Measurements from ENCODE around the gene FNDC11. TPM values are rescaled to one million over a fixed set of nuclear protein-coding genes. Genes with fewer than 3 reads are reported as not detected.
A peak's percentile ranks its signal among the peaks of the same experiment; 100 is the strongest.
"Not testable (repeated sequence)": the region's sequence is repeated elsewhere in the genome, so short reads cannot be mapped to it uniquely, and the experiment has no call there.

Gene FNDC11
- total RNA-seq, 1 donor from 2014 or later: 0.59 TPM

DNA sequence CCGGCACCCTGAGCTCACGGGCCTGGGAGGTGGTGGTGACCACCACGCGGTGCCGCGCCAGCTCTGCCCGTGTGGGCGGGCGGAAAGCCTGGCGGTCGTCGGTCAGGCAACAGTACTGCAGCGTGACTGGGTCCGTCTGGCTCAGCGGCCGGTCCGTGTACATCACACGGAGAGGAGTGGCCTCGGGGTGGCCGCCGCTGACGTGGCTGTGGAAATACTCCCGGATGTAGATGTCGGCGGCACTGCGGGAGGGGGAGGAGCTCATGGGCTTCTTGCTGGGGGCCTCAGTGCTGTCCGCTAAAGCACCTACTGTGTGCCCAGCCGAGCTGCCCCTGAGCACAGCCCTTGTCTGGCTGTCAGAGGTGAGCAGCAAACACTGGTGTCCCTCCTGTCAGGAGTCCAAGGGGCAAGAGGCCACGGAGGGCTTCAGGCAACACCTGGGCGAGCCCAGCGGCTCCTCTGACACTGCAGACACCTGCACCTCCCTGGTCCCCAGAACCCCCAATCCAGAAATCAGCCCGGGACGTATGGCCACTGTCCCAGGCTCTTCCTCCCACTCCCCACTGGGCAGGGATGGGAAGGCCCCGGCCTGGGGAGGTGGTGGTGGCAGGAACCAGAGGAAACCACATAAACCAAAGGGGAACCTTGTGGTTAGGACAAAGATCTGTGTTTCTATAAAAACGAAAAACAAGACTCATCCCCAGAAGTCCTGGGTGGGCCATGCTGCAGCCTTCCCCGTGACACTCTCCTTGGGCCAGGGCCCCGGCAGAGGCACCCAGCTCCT lies 13.6 kb downstream of the FNDC11 start:
- DNase-seq: no peak

DNA sequence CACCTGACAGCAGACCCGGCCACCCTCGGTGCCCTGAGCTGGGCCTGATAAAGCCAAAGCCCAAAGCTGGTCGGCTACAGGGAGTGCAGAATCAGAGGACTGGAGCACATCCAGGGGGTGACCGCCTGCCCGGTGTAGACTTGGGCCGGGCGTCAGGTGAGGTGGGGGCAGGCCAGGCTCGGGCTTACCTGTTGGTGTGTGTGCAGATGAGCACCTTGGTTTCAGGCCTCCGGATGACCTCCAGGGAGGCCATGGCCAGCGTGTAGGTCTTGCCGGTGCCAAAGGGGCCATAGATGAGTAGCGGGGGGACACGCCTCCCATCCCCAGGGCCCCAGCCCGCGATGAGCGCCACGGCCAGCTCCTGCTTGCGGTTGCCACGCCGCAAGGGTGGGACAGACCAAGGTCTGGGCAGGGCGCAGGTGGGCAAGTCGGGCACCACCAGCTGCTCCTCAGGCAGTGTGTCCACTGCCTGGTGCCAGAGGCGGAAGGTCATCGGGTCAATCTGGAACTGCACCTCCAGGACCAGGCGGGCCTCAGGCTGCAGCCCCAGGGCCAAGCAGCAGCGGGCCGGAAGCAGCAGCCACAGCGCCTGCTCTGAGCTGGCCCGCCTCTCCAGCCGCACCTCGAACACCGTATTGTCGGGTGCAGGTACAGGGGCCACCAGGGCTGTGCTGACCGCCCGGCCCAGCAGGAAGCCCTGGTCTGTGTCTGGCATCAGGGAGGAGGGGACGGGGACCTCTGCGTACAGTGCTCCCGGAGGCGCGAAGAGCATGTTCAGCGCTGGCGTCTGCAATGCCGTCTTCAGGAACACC lies 14.4 kb downstream of the FNDC11 start:
- no peak for DNase-seq

DNA sequence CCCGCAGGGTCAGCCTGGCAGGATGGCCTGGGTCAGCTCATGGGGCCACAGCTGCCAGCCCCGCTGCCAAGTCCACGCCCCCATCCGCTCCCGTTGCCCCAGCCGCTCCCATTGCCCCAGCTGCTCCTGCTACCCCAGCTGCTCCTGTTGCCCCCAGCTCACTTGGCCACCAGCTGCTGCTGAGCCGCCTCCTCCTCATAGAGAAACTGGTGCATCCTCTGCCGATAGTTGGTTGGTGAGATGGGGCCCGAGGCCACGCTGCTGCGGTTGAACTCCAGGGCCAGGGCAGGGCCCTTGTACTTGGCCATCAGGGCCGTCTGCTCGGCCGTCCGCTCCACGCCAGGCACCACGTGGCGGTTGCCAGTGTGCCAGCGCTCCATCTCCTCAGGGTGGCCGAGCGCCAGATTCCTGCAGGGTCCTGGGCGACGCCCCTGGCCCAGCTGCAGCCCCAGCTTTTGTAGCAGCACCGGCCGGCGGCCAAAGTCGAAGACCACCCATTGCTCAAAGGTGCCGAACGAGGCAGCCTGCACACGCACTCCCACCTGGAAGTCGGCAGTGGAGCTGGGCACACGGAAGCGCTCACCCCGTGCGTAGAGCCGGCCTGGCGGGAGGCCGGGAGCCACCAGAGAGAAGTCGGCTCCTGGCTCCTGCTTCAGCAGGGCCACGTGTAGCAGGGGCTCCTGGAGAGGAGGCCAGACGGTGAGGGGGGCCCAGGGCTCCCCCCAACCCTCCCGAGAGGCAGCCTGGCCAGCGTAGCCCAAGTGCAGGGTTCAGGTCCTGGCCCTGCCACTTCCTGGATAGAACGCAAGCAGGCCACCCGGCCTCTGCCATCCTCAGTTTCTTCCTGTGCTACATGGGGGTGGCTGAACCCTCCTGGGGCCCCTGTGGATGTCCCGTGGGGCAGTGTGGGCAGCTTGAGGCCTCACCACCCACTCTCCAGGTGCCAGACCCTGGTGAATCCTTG lies 15.3 kb downstream of the FNDC11 start:
- DNase-seq: no peak

DNA sequence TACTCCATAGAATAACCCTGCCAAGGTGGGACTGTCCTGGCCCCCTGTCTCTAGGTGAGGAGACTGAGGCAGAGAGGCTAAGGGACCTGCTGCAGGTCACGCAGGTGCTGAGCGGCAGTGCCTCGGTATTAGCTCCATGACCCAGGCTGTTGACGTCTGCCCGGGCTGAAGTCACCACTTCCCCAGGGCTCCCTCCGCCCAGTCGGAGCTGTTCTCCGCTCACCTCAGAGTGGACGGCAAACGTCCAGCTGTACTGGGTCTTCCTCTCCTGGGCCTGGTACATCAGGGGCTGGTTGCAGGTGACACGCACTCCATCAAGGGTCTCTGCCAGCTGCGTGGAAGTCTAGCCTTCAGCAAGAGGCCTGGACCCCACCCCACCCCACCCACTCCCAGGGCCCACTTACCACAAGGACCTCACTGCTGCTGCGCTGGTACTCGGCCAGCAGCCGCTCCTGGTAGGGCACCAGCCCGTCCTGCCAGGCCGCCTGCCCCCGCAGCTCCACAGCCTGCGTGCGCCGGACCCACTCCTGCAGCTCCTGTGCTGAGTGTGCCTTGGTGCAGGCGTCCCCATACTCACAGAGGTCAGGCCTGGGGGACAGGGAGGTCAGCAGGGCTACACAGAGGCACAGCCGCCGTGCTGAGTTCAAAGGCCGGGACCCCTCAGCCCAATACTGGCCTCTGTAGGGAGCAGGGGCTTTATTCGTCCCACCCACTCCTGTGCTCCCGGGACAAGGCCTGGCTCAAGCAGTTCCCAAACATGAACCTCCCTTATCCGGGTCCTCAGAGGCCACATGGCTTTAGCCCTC lies 16.5 kb downstream of the FNDC11 start:
- DNase-seq: no peak

DNA sequence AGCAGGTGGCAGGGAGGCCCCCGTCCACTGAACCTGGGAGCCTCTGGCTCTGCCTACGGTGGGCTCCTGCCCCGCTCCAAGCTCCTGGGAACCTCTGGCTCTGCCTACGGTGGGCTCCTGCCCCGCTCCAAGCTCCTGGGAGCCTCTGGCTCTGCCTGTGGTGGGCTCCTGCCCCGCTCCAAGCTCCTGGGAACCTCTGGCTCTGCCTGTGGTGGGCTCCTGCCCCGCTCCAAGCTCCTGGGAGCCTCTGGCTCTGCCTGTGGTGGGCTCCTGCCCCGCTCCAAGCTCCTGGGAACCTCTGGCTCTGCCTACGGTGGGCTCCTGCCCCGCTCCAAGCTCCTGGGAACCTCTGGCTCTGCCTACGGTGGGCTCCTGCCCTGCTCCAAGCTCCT lies 17.1 kb downstream of the FNDC11 start:
- DNase-seq: not testable (repeated sequence)

DNA sequence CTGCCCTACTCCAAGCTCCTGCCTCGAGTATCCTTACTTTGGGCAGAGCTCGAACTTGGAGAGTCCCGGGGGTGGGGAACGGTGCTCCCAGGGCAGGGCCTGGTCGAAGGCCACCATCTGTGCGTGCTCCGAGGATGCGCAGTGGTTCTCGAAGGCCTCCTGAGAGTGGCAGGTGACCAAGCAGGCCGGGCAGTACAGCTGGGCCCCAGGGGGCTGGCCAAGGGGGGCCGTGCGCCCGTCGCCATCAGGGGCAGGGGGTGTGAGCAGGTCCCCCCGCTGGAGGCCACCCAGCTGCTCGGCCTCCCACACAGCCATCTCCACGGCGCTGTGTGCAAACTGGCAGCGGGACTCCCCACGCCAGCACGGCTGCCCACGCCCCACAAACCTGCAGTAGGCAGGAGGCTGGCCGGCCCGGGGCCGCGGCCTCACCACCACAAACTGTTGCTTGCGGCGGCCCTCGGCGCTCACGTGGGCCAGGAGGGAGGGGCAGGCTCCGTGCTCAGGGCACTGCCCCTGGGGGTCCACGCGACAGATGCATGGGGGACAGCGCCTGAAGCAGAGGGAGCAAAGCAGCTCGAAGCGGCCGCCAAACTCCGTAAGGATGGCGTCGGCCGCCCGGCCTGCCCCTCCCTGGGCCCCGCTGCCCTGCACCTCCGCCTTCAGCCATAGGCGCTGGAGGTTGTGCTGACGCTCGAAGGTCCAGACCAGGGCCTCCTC lies 18.3 kb downstream of the FNDC11 start:
- DNase-seq: no peak

DNA sequence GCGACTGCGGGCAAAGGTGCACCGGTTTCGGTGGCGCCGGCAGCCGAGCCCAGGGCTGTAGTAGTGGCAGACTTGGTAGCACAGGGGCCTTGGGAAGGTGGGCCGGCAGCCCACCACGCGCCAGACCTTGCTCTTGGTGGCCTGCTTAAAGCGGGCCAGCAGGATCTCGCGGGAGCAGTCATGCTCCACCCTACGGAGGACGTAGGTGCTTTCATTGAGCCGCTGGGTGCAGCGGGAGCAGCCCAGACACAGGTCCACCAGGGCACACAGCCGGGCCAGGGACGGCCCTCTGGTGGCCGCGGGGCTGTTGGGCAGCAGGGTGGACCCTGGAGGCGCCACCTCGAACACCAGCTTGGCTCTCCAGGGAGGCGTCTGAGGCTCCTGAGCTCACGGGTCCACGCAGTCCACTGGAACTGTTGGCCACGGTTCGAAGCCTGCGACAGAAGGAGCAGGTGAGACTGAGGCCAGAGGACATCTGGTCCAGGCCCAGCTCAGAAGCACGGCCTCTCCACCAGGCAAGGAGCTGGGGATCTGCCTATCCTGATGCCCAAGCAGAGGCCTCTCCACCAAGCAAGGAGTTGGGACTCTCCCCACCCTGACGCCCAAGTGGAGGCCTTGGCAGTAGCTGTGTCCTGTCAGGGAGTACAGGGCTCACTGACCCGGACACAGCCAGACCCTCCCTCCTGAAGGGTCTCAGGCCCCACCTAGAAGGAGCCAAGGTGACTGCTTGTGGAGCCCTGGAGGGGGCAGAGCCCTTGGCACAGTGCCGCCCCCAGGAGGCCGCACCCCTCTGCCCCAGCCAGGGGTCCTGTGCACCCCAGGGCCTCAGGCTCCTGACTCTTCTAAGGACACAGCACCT lies 19.1 kb downstream of the FNDC11 start:
- no peak for DNase-seq

DNA sequence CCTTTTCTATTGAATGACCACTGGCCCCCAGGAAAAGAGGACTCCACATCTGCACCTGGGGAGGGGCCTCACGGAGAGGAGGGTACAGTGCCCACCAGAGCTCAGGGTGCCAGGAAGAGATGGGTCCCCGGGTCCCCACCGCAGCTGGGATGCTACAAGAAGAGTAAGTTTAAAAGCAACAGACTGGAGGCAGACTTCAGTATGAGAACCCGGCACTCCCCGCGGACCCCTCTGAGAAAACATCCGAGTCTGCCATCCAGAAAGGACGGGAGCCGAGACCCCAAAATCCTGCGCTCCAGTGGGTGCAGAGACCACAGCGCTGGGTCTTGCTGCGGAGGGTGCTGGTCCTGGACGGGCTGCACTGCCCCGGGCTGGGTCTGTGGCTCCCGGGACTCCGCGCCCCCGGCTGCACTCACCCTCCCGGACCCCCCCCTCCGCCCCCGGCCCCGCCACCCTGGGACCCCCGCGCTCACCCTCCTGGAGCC lies 19.7 kb downstream of the FNDC11 start:
- DNase-seq: no peak

DNA sequence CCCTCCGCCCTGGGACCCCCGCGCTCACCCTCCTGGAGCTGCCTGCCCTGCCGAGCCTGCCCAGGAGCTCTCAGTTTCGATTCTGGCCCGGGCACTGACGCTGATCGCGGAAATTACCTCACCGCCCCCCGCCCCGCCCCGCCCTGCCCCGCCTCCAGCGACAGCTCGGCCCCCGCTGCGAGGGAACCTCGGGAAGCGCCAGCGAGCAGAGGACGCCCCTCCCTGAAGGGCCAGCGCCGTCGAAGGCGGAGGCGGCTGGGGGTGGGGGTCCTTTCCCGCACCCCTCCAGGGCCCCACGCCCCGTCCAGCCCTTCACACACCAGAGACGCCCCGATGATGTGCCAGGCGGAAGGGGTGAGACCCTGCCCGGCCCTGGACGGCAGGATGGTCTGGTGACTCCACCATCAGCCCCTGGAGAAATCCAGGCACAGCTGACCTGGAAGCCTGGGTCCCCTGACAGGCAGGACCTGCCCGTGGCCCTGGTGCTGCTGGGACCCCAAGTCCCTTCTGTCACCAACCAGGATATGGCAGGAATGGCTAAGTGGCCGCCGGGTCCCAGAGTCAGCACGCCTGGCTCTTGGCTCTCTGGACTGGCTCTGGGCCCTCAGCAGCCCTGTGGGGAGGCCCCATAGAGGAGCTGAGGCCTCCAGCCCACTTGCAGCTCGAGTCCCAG lies 20.3 kb downstream of the FNDC11 start, which contains the start of gene HELZ2:
HELZ2 (minus strand) TSS at position 84 of the 673 bp plus-strand sequence. CDS start 1,854 bp downstream, outside the sequence.
- DNase-seq: peak; percentile 41

DNA sequence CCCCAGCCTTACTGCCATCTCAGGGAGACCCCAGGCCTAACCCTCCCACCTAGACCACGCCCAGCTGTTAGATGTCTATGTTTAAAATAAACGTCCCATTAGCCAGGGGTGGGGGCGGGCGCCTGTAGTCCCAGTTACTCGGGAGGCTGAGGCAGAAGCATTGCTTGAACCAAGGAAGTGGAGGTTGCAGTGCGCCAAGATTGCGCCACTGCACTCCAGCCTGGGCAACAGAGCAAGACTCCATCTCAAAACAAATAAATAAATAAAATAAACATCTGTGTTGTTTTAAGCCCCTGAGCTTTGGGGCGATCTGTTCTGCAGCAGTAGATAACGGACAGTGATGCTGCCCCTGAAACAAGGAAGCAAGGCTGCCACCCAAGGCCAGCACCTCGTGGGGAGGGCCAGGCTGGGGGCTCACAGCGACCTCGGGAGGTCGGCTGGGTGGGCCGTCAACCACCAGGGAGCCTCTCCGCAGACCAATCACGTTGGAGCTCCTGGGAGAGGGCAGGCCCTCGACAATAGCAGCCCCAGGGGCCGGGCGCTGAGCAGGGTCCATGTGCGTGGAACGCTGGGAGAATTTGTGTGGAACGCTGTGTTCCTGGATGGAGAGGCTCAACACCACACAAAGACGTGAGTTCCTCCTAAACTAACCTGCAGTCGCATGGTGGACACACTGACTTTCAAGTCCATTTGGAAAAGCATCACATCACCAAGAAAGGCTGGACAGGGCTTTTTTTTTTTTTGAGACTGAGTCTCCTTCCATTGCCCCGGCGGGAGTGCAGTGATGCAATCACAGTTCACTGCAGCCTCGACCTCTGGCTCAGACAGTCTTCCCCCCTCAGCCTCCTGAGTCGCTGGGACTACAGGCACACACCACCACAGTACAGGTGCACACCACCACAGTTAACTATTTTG lies 21.1 kb downstream of the FNDC11 start:
- no peak for DNase-seq

DNA sequence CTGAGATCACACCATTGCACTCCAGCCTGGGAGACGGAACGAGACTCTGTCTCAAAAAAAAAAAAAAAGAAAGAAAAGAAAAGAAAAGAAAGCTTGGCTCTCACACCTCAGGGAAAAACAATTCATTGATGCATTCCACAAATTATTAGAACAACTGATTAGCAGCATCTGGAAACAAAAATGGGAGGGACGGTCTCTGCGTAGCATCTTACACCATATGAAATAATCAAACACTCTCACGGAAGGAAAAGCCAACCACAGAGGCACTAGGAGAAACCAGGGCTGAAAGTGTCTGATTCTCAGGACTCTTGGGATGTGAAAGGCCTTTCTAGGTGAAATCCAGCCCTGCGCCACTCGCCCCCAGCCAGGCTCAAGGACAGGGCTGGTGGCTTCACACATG lies 22.4 kb downstream of the FNDC11 start:
- DNase-seq: peak; percentile 8

DNA sequence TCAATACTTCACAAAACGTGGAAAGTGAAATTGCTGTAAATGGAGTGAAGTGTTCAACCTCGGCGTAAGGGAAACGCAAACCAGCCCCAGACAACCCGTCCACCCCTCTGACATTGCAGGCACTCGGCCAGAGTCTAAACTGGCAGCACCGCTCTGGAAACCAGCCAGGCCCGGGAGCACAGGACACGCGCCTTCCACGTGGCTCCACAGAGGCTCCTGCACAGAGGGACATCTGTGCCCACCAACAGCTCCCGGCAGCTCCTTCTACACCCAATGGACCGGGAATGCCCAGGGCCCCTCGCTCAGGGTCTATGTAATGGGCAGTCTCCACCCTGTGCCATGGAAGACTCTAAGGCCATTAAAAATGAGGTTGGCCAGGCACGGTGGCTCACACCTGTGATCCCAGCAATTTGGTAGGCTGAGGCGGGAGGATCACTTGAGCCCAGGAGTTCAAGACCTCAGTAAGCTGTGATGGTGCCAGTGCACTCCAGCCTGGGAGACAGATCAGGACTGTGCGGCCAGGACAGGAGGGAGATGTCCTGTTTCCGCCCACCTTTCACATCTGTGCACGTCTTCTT lies 23.4 kb downstream of the FNDC11 start:
- DNase-seq: no peak

DNA sequence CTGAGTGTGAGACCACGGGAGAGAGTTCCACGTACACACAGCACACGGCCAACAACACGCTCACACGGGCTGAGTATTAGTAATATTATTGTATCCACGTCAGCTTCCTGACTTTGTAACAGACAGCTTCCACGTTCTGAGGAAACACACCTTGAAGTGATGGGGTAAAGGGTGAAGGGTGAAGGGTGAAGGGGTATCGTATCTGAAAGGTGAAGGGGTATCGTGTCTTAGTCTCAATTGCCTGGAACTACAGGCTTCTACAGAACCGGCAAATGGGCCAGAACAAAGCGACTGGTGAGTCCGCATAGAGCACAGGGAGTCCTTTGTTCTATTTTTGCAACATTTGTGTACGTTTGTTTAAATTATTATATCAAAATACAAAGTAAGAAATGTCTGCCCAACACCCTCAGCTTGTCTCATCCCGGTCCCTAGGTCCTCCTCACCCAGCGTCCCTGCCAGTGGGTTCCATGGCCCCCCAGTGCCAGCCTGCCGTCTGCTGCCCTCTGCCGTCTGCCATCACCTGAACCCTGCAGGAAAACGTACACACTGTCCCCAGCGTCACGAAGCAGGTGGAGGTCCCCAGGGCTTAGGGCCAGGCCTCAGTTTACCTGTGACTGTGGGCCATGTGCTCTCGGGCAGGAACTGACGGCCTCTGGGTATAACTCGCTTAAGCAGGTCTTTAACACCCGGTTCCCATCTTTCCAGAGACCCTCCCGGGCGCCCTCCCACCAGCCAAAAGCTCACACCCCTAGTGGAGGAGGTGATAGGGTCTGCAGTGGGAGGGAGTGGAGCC lies 24.5 kb downstream of the FNDC11 start:
- no peak for DNase-seq

DNA sequence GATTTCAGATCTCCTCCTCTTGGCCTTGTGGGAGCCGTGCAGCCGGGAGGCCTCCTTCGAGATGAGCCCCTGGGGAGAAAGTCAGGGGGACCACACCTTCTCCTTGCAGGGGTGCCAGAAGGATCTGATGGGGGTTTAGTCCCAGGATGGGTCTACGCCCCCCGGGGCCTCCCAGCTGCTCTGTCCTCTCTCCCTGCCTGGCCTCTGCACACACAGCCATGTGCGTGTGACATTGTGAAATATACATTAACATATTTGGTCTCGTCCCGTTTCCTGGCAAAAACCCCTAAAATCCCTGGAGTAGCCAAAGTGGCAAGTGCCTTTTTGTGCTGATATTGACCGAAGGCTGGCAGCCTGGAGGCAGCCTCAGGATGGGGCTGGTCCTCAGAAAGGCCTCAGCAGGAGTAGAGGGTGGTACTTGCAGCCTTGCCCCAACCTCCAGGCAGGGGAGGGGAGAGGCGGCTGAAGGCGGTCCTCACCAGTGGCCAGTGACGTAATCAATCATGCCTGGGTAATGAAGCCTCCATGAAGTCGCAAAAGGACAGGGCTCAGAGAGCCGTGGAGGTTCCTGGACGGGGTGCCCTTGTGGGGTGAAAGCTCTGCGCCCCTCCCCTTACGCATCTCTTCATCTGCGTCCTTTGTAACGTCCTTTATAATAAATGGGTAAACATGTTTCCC lies 25.2 kb downstream of the FNDC11 start:
- DNase-seq: no peak

DNA sequence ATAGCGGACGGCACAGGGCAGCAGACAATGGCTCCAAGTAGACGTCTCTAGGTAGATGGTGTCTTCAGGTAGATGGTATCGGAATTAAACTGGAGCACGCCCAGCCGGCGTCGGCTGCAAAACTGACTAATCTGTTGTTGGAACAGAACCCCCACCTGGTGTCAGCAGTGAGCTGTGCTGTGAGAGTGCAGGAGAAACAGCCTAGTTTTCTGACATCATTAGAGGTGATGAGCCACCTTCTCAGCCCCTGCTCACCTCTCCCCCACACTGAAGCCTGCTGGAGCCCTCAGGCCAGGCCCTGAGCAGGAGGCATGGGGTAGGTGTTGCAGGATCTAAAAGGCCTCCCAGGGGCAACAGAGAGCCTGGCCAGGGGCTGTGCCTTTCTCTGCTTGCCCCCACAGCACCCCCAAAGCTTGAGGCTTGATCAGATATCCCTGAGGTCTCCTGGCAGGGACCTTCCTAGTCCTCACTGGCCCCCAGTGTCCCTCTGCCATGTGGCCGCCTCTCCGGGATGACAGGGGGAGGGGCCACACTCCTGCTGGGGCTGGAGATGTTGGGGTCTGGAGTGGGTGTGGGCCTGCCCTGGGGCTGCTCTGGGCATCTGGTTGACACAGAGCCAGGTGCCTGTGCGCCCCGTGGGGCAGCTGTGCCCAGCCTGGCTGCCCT lies 27.0 kb downstream of the FNDC11 start:
- no peak for DNase-seq
